ENCODE results near the gene ARID3A.
"Not testable (repeated sequence)": the region's sequence is repeated elsewhere in the genome, so short reads cannot be mapped to it uniquely, and the experiment has no call there.

The ARID3A gene

GRCh38 chr19:925526-926322, at the start of gene ARID3A:
TSS of gene ARID3A (plus strand) at chr19:926035. CDS start at chr19:929529, 3,494 bp downstream.
- DNase-seq (ENCODE audit: low read depth) = no peak

DNA sequence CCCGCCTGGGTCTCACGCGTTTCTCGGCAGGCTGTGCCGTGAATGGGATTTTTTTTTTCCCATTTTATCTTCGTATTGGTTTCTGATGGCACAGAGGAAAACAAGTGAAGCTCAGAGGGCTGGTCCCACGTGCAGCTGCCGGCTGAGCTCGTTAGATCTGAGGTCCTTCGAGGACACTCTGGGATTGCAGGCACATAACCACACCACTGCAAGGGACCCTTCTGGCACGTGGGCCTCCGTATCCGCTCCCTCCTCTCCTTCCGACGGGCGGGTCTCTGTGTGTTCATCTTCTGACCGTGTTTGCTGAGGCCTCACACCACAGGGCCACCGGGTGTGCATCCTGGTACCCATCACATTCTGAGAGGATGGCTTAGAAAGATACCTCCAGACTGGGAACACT, 49.7 kb upstream of the ARID3A start:
- DNase-seq (ENCODE audit: low read depth) = no peak

DNA sequence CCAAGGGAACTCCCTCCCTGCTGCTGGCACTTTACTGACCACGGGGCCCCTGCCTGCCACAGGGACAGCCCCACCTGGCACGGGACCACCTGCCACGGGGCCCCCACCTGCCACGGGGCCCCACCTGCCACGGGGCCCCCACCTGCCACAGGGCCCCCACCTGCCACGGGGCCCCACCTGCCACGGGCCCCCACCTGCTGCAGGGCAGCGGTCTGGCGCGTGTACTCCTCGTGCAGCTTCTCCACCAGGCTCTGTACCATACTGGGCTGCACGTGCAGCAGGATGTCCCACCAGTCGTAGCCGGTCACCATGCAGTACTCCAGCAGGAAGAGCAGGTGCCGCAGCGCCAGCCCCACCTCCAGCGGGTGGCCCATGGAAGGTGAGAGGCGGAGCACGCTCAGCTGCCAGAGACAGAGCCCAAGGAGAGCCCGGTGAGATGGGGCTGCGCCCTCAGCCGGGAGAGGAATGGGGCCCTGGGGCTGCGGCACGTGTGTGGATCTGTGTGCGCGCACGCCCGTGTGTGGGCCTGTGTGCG, 49.0 kb upstream of the ARID3A start:
- no peak for DNase-seq (ENCODE audit: low read depth)

DNA sequence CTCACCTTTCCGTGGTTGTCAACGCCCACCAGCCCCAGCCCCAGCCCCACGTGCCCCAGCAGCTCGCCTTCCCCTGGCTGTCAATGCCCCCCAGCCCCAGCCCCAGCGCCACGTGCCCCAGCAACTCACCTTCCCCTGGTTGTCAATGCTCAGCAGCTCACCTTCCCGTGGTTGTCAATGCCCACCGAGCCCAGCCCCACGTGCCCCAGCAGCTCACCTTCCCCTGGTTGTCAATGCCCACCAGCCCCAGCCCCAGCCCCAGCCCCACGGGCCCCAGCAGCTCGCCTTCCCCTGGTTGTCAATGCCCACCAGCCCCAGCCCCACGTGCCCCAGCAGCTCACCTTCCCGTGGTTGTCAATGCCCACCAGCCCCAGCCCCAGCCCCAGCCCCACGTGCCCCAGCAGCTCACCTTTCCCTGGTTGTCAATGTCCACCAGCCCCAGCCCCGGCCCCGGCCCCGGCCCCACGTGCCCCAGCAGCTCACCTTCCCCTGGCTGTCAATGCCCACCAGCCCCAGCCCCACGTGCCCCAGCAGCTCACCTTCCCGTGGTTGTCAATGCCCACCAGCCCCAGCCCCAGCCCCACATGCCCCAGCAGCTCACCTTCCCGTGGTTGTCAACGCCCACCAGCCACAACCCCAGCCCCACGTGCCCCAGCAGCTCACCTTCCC, 47.7 kb upstream of the ARID3A start:
- not testable (repeated sequence) for DNase-seq (ENCODE audit: low read depth)

- DNase-seq (ENCODE audit: low read depth) = not testable (repeated sequence)
These were observed 46.9 kb upstream of the ARID3A start for GRCh38 chr19:878751-879561.

GRCh38 chr19:879711-880438, 46.0 kb upstream of the ARID3A start:
- no peak for DNase-seq (ENCODE audit: low read depth)

GRCh38 chr19:881385-882071, 44.3 kb upstream of the ARID3A start:
- DNase-seq (ENCODE audit: low read depth) = no peak

DNA sequence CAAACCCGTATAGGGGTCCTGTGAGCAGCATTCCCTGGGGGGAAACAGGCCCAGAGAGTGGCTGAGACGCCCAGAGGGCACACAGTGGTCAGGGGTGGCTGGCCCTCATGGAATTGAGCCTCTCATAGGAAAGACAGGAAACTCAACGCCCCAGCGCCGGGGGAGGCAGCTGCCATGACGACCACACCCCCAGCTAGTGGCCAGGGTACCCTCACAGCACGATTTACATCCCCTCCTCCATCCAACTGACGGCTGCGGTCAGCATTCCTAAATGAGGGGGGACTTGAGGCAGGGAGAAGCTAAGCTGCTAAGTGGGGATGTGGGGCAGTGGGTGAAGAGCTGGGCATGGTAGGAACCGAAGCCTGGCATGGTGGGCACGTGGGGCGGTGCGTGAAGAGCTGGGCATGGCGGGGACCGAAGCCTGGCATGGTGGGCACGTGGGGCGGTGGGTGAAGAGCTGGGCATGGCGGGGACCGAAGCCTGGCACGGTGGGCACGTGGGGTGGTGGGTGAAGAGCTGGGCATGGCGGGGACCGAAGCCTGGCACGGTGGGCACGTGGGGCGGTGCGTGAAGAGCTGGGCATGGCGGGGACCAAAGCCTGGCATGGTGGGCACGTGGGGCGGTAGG, 42.9 kb upstream of the ARID3A start:
- no peak for DNase-seq (ENCODE audit: low read depth)

- no peak for DNase-seq (ENCODE audit: low read depth)
These were observed 42.1 kb upstream of the ARID3A start for GRCh38 chr19:883661-884211.

DNA sequence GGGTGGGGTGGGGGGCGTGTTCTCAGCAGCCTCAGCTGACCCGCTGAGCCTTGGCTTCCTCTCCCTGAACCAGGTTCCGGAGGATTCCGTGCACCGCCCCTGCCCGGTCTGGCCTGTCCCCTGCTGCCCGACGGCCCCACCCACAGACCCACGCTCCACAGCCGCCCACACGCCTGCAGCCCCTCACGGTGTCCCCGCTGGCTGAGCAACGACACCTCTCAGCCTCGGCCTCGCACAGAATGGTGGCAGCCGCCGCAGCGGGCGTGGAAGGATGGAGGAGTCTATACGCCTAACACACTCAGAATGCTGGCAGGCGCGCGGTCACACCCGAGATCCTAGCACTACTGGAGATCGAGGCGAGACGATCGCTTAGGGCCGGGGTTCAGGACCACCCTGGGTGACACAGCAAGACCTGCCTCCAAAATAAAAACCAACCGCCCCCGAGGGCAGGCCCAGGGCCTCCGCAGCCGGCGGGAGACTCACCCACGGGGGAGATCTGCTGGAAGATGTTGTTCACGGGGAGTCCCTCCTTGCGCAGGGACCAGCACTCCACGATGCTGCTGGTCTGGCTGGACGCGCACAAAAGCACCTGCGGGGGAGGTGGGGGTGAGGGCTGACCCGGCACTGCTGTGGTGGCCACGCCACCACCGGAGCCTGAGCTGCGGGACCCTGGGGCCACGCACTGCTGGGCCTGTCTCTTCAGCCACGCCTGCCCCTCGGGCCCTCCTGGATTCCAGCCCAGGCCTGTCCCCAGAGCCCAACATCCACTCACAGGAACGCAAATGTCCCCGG, 41.2 kb upstream of the ARID3A start:
- DNase-seq (ENCODE audit: low read depth) = no peak

- no peak for DNase-seq (ENCODE audit: low read depth)
These were observed 40.2 kb upstream of the ARID3A start for GRCh38 chr19:885536-886224.

GRCh38 chr19:887072-887471, 38.8 kb upstream of the ARID3A start:
- no peak for DNase-seq (ENCODE audit: low read depth)

DNA sequence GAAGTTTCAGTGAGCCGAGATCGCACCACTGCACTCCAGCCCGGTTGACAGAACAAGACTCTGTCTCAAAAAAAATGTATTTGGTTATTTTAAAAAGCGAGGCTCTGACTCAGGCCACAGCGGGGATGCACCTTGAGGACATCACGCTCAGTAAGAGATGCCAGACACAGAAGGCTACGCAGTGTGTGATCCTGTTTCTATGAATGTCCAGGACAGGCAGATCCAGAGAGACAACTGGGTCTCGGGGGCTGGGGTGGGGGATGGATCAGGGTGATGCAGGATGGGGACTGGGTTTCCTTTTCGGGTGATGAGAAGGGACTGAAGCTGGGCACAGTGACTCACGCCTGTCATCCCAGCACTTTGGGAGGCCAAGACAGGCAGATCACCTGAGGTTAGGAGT, 38.2 kb upstream of the ARID3A start:
- no peak for DNase-seq (ENCODE audit: low read depth)

DNA sequence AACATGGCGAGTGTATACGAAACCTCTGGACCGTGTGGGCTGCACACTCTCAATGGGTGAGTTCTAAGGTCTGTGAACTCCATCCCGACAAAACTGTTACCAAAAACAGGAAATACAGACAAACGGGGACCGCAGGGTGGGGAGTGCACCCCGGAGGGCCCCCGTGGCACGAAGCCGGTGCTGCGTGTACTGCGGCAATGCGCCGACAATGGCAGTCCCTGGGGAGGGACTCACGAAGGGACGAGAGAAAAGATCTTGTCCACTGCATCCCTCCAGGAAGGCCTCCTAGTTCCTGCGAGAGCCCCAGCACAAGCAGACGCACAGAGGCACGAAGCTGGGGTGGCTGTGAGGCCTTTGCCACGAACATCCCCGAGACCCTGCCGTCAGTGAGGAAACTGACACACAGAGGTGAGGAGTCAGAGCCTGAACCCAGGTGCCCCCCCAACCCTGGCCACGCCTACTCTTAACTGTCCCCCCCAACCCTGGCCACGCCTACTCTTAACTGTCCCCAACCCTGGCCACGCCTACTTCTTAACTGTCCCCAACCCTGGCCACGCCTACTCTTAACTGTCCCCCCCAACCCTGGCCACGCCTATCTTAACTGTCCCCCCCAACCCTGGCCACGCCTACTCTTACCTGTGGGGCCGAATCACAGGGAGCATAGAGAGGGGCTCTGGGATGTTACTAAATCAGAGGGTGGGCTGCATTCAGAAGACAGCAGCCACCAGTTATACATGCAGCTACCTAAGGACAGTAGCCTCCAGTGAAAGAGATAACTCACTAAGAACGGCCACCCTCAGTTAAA, 37.1 kb upstream of the ARID3A start:
- DNase-seq (ENCODE audit: low read depth) = peak; percentile 40

DNA sequence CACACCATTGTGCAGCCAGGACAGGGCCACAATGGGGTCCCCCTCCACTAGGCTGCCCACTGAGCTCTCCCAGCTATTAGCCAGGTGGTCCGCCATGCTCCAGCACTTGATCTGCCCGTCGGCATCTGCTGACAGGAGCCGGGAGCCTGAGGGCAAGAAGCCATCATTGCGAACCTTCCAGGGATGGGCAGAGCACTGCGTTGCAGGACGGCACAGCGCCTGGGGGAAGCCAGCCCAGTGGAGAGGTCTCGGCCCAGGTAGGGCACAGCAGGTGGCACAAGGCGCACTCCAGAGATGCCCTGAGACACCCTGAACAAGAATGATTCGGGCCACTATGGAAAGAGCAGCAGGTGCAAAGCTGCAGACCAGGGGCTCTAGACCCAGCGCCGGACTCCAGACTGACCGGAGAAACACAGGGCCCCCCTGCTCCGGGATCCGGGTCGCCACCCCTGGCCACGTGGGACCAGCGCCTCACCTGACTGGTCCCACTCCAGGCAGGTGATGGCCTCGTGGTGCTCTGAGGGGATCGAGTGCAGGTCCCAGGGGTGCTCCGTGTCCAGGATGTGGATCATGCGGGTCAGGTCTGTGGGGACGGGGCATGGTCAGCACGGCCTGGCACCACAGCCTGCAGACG, 36.1 kb upstream of the ARID3A start:
- DNase-seq (ENCODE audit: low read depth) = no peak

DNA sequence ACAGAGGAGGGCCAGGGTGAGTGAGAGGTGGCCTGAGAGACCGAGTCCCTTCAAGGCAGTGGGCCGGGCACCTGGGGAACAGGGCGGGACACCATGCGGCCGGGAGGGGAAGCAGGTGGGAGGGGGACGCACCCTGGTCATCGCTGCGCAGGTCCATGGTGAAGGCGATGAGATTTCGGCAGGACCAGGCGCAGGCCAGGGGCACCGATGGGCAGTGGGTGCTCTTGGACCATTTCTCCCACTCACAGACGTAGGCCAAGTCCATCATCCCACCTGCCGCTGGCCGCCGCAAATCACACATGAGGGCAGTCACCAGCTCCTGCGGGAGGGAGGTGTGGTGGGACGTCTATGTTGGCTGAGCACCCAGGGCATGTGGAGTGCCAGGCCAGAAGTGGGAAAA, 35.0 kb upstream of the ARID3A start:
- no peak for DNase-seq (ENCODE audit: low read depth)

- not testable (repeated sequence) for DNase-seq (ENCODE audit: low read depth)
These were observed 34.2 kb upstream of the ARID3A start for GRCh38 chr19:891421-892200.
